ENCODE results near the gene SPRYD4.

SPRYD4 gene

DNA sequence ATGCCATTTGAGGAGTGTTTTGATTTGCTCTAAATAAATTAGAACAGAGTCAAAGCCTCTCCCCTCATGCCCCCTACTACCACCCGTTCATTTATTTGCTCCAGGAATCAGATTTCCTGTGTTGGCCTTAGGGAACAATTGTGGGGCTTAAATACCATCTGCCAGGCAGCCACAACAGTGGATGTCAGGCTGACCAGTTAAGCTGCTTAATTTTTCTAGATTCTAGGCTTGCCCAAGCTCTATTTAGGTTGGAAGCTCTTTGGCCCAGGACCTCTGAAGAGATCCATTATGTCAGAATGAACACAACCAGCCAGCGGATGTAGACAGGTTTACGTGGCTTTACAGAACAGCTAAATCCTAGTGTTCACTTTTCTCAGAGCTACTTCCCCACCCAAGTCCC is 18.1 kb upstream of the SPRYD4 start:
- Histone ChIP-seq H3K4me1 (ENCODE audit: insufficient read depth, low read length) (peaks cover 5% of the 10 kb centered on the region), H3K9ac (ENCODE audit: low read length) (no peak overlapping the region), H3K27ac (ENCODE audit: low read depth, low read length) (no peak overlapping the region), H3K4me3 (ENCODE audit: low read depth in 1 of 2, low read length in 2 of 2) (no peak overlapping the region), H3K27me3 (ENCODE audit: control insufficient read depth in 1 of 2, insufficient read depth in 2 of 2, low read length in 2 of 2) (no peaks in the 10 kb centered on the region), H3K36me3 (ENCODE audit: insufficient read depth, low read length) (no peaks in the 10 kb centered on the region), H3K9me3 (ENCODE audit: low read length) (no peaks in the 10 kb centered on the region)

- Histone ChIP-seq H3K27ac (ENCODE audit: low read depth, low read length) (no peak overlapping the region), H3K9ac (ENCODE audit: low read length) (no peak overlapping the region), H3K4me1 (ENCODE audit: insufficient read depth, low read length) (peaks cover 5% of the 10 kb centered on the region), H3K36me3 (ENCODE audit: insufficient read depth, low read length) (no peaks in the 10 kb centered on the region), H3K27me3 (ENCODE audit: control insufficient read depth in 1 of 2, insufficient read depth in 2 of 2, low read length in 2 of 2) (no peaks in the 10 kb centered on the region), H3K9me3 (ENCODE audit: low read length) (no peaks in the 10 kb centered on the region), H3K4me3 (ENCODE audit: low read depth in 1 of 2, low read length in 2 of 2) (no peak overlapping the region)
These were observed 17.2 kb upstream of the SPRYD4 start for GRCh38 chr12:56451147-56451546.

DNA sequence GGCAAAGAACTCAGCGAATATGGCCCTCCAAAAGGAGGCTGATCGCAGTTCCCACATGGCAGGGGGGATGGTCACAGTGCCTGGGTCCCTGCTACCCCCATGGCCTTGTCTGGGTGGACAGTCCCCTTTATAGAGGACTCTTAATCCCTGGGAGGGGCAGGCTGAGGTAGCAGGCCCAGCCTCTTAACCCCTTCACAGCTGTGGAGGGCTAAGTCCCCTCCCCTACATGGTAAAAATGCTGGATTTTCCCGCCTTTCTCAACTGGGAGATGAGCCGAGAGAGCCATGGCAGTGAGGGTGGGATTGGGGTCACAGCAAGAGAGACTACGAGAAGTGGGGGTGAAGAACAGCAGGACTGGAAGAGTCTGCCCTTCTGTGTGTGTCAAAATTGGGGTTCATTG is 13.8 kb upstream of the SPRYD4 start, which contains the start of gene MIP:
Gene MIP, minus strand, starts transcription at position 101 of the 400 bp plus-strand sequence. Its CDS starts 44 bp downstream, at position 57.
- no peaks in the 10 kb centered on the region for H3K9me3 ChIP-seq (ENCODE audit: low read length)

GRCh38 chr12:56457817-56458216 is 10.6 kb upstream of the SPRYD4 start:
- no peaks in the 10 kb centered on the region for H3K27me3 ChIP-seq (ENCODE audit: control insufficient read depth in 1 of 2, insufficient read depth in 2 of 2, low read length in 2 of 2)
- H3K4me1 ChIP-seq (ENCODE audit: insufficient read depth, low read length): no peaks in the 10 kb centered on the region
- no peak overlapping the region for H3K4me3 ChIP-seq (ENCODE audit: low read depth in 1 of 2, low read length in 2 of 2)
- no peaks in the 10 kb centered on the region for H3K36me3 ChIP-seq (ENCODE audit: insufficient read depth, low read length)
- no peaks in the 10 kb centered on the region for H3K9me3 ChIP-seq (ENCODE audit: low read length)
- no peak overlapping the region for H3K27ac ChIP-seq (ENCODE audit: low read depth, low read length)
- H3K9ac ChIP-seq (ENCODE audit: low read length): no peak overlapping the region

More for the DNA sequence above, 13.8 kb upstream of the SPRYD4 start, which contains the start of gene MIP:
- no peak within 1 kb of the TSS for H3K9ac ChIP-seq (ENCODE audit: low read length)
- no peaks in the 10 kb centered on the region for H3K36me3 ChIP-seq (ENCODE audit: insufficient read depth, low read length)
- H3K4me3 ChIP-seq (ENCODE audit: low read depth in 1 of 2, low read length in 2 of 2): no peak within 1 kb of the TSS
- no peaks in the 10 kb centered on the region for H3K27me3 ChIP-seq (ENCODE audit: control insufficient read depth in 1 of 2, insufficient read depth in 2 of 2, low read length in 2 of 2)
- H3K27ac ChIP-seq (ENCODE audit: low read depth, low read length): no peak within 1 kb of the TSS
- peaks cover 5% of the 10 kb centered on the region for H3K4me1 ChIP-seq (ENCODE audit: insufficient read depth, low read length)

DNA sequence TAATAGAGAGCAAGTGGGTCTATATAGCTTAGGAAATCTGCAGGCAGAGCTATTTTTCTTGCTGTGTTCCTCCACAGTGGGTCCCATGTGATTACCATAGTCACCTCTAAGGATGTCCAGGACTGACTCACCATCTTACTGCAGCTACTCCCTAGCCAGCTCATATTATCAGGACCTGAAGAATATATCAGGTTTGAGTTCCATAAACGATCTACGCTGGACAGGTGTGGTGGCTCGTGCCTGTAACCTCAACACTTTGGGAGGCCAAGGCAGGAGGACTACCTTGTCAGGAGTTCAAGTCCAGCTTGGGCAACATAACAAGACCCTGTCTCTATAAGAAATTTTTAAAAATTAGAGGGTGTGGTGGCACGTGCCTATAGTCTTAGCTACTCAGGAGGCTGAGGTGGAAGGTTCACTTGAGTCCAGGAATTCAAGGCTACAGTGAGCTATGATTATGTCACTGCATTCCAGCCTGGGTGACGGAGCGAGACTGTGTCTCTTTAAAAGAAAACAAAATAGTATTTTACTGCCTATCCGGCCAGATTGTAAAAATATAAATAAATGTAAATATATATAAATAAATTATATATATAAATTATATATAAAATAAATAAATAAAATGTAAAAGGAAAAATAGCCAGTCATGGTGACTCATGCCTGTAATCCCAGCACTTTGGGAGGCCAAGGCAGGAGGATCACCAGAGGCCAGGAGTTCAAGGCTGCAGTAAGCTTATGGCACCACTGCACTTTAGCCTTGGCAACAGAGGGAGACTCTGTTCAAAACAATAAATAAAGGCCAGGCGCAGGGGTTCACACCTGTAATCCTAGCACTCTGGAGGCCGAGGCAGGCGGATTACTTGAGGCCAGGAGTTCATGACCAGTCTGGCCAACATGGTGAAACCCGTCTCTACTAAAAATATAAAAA is 6.9 kb upstream of the SPRYD4 start:
- no peaks in the 10 kb centered on the region for H3K36me3 ChIP-seq (ENCODE audit: insufficient read depth, low read length)
- H3K27ac ChIP-seq (ENCODE audit: low read depth, low read length): no peak overlapping the region

DNA sequence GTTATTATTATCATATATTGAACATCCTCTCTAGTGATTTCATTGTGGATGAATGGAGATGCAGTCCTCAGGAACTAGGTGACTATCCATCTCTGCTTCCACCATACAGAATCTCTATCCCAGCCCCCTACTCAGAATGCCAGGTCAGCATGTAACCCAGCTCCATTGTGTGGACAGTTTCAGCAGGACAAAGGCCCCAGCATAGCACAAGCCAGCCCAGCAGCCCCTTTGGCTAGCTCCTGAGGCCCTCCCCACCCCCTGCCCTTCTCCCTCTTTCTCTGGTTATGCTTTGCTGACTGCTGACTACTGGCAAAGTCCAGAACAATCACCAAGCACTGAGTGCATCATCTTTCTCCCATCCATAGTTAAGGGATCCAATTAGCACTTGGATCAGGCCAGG is 5.8 kb upstream of the SPRYD4 start:
- peaks cover 3% of the 10 kb centered on the region for H3K4me1 ChIP-seq (ENCODE audit: insufficient read depth, low read length)
- no peak overlapping the region for H3K9ac ChIP-seq (ENCODE audit: low read length)
- no peaks in the 10 kb centered on the region for H3K9me3 ChIP-seq (ENCODE audit: low read length)
- no peak overlapping the region for H3K27ac ChIP-seq (ENCODE audit: low read depth, low read length)
- no peaks in the 10 kb centered on the region for H3K36me3 ChIP-seq (ENCODE audit: insufficient read depth, low read length)
- H3K4me3 ChIP-seq (ENCODE audit: low read depth in 1 of 2, low read length in 2 of 2): no peak overlapping the region
- no peaks in the 10 kb centered on the region for H3K27me3 ChIP-seq (ENCODE audit: control insufficient read depth in 1 of 2, insufficient read depth in 2 of 2, low read length in 2 of 2)

More for the DNA sequence above, 6.9 kb upstream of the SPRYD4 start:
- H3K9ac ChIP-seq (ENCODE audit: low read length): no peak overlapping the region
- H3K4me3 ChIP-seq (ENCODE audit: low read depth in 1 of 2, low read length in 2 of 2): no peak overlapping the region
- peaks cover 3% of the 10 kb centered on the region for H3K4me1 ChIP-seq (ENCODE audit: insufficient read depth, low read length)
- no peaks in the 10 kb centered on the region for H3K9me3 ChIP-seq (ENCODE audit: low read length)
- no peaks in the 10 kb centered on the region for H3K27me3 ChIP-seq (ENCODE audit: control insufficient read depth in 1 of 2, insufficient read depth in 2 of 2, low read length in 2 of 2)

DNA sequence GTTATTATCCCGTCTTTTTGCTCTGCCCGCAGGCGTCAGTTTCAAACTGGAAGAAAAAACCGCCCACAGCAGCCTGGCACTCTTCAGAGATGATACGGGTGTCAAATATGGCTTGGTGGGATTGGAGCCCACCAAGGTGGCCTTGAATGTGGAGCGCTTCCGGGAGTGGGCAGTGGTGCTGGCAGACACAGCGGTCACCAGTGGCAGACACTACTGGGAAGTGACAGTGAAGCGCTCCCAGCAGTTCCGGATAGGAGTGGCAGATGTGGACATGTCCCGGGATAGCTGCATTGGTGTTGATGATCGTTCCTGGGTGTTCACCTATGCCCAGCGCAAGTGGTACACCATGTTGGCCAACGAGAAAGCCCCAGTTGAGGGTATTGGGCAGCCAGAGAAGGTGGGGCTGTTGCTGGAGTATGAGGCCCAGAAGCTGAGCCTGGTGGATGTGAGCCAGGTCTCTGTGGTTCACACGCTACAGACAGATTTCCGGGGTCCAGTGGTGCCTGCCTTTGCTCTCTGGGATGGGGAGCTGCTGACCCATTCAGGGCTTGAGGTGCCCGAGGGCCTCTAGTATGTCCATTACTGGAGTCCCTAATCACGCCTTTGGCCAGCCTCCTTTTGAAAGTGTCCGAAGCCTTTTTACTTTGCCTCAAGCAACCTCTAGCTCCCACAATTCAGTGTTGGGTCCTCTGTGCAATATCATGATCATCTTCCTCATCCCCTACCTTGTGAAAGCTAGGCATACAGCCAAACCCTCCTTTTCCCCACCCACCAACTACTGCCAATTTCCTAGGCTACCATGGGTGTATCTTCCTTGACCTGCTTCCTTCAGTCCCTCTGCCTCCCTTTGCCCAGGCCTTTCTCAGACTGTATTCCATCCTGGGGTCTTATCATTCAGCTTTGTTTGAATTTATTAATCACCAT is 891 bp downstream of the SPRYD4 start:
- no peaks in the 10 kb centered on the region for H3K9me3 ChIP-seq (ENCODE audit: low read length)
- H3K9ac ChIP-seq (ENCODE audit: low read length): peak overlapping the region; percentile 100
- H3K27ac ChIP-seq (ENCODE audit: low read depth, low read length): peak overlapping the region; percentile 56
- H3K36me3 ChIP-seq (ENCODE audit: insufficient read depth, low read length): no peaks in the 10 kb centered on the region
- H3K4me1 ChIP-seq (ENCODE audit: insufficient read depth, low read length): peaks cover 11% of the 10 kb centered on the region
- no peaks in the 10 kb centered on the region for H3K27me3 ChIP-seq (ENCODE audit: control insufficient read depth in 1 of 2, insufficient read depth in 2 of 2, low read length in 2 of 2)
- peak overlapping the region; percentile 58 to 100 for H3K4me3 ChIP-seq (ENCODE audit: low read depth in 1 of 2, low read length in 2 of 2)

- Histone ChIP-seq H3K27me3 (ENCODE audit: control insufficient read depth in 1 of 2, insufficient read depth in 2 of 2, low read length in 2 of 2) (no peaks in the 10 kb centered on the region), H3K27ac (ENCODE audit: low read depth, low read length) (no peak overlapping the region), H3K4me3 (ENCODE audit: low read depth in 1 of 2, low read length in 2 of 2) (no peak overlapping the region), H3K9ac (ENCODE audit: low read length) (no peak overlapping the region), H3K36me3 (ENCODE audit: insufficient read depth, low read length) (no peaks in the 10 kb centered on the region), H3K9me3 (ENCODE audit: low read length) (no peaks in the 10 kb centered on the region), H3K4me1 (ENCODE audit: insufficient read depth, low read length) (peaks cover 5% of the 10 kb centered on the region)
These were observed 6.0 kb downstream of the SPRYD4 start for GRCh38 chr12:56474389-56474788.

DNA sequence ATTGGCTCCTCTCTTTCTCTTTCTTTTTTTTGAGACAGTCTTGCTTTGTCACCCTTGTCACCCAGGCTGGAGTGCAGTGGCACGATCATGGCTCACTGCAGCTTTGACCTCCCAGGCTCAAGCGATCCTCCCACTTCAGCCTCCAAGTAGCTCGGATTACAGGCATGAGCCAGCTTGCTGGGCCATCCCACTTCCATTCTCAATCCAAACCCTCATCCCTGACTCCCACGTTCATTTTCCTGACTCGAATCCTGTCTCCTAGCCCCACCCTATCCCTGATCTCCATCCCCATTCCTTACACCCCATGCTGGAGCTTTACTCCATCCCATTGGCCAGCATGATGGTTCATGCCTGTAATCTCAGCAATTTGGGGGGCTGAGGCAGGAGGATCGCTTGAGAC is 7.8 kb downstream of the SPRYD4 start:
- Histone ChIP-seq H3K4me3 (ENCODE audit: low read depth in 1 of 2, low read length in 2 of 2) (no peak overlapping the region), H3K9ac (ENCODE audit: low read length) (no peak overlapping the region), H3K4me1 (ENCODE audit: insufficient read depth, low read length) (no peaks in the 10 kb centered on the region), H3K27ac (ENCODE audit: low read depth, low read length) (no peak overlapping the region), H3K36me3 (ENCODE audit: insufficient read depth, low read length) (no peaks in the 10 kb centered on the region), H3K27me3 (ENCODE audit: control insufficient read depth in 1 of 2, insufficient read depth in 2 of 2, low read length in 2 of 2) (no peaks in the 10 kb centered on the region), H3K9me3 (ENCODE audit: low read length) (no peaks in the 10 kb centered on the region)

DNA sequence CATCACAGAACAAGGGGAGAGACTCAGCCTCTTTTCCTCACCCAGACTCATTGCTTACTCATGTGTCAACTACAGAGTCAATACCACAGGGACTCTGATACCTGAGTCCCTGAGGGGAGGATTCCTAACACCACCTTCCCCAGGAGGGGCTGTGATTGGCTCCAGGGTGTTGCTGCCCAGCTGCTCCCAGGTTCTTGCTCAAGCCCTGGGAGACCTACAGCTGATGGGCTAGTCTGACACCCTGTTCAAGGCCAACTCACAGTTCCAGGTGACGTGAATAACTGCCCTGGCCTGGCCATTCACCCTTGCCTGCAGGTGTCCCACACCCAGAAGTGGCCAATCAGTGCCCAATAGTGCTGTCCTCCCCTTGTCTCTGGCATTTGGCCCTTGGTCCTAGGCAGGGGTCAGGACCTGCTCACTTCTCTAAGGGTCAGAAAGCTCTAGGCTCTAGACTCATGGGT is 8.6 kb downstream of the SPRYD4 start:
- Histone ChIP-seq H3K4me1 (ENCODE audit: insufficient read depth, low read length) (no peaks in the 10 kb centered on the region), H3K9ac (ENCODE audit: low read length) (no peak overlapping the region), H3K27ac (ENCODE audit: low read depth, low read length) (no peak overlapping the region), H3K36me3 (ENCODE audit: insufficient read depth, low read length) (no peaks in the 10 kb centered on the region), H3K4me3 (ENCODE audit: low read depth in 1 of 2, low read length in 2 of 2) (no peak overlapping the region), H3K27me3 (ENCODE audit: control insufficient read depth in 1 of 2, insufficient read depth in 2 of 2, low read length in 2 of 2) (no peaks in the 10 kb centered on the region), H3K9me3 (ENCODE audit: low read length) (no peaks in the 10 kb centered on the region)

GRCh38 chr12:56477521-56478225 is 9.3 kb downstream of the SPRYD4 start:
- Histone ChIP-seq H3K4me3 (ENCODE audit: low read depth in 1 of 2, low read length in 2 of 2) (no peak overlapping the region), H3K27ac (ENCODE audit: low read depth, low read length) (no peak overlapping the region), H3K27me3 (ENCODE audit: control insufficient read depth in 1 of 2, insufficient read depth in 2 of 2, low read length in 2 of 2) (no peaks in the 10 kb centered on the region), H3K4me1 (ENCODE audit: insufficient read depth, low read length) (no peaks in the 10 kb centered on the region), H3K9ac (ENCODE audit: low read length) (no peak overlapping the region), H3K9me3 (ENCODE audit: low read length) (no peaks in the 10 kb centered on the region), H3K36me3 (ENCODE audit: insufficient read depth, low read length) (no peaks in the 10 kb centered on the region)
